Uterus (tissue), 4 donors: ENCODE data around the gene PLEKHA4. TPM values are rescaled to one million over a fixed set of nuclear protein-coding genes. Genes with fewer than 3 reads are reported as not detected.
A peak's percentile ranks its signal among the peaks of the same experiment; 100 is the strongest.

ENCODE experiments used
- DNase-seq, 2 donors: peaks; one replicate each; pipeline ENCODE4 v3.0.0-alpha.2; 2019 to 2020
- H3K27ac ChIP-seq, 2 donors: fragments of 200-600 bp; sonication (generic); 1 replicate in 1 of 2; 2 replicates in 1 of 2; pipeline ENCODE4 v1.5.1; 2016 to 2018
- H3K27me3 ChIP-seq, 2 donors: fragments of 200-600 bp; sonication (generic); one replicate each; pipeline ENCODE4 v1.5.1; 2018 to 2019; ENCODE audit warnings: control low read depth in 1 of 2
- H3K36me3 ChIP-seq, 2 donors: fragments of 200-600 bp; sonication (generic); one replicate each; pipeline ENCODE4 v1.5.1; 2019; ENCODE audit warnings: control low read depth in 1 of 2
- H3K4me1 ChIP-seq, 2 donors: fragments of 200-600 bp; sonication (generic); one replicate each; pipeline ENCODE4 v1.5.1; 2018 to 2019; ENCODE audit warnings: control low read depth in 1 of 2
- H3K4me3 ChIP-seq, 2 donors: fragments of 200-600 bp; sonication (generic); 1 replicate in 1 of 2; 2 replicates in 1 of 2; pipeline ENCODE4 v1.5.1; 2018 to 2019; ENCODE audit warnings: mild to moderate bottlenecking in 1 of 2
- H3K9me3 ChIP-seq, 2 donors: fragments of 200-600 bp; sonication (generic); one replicate each; pipeline ENCODE4 v1.5.1; 2019; ENCODE audit warnings: control low read depth in 1 of 2
- POLR2A ChIP-seq, 2 donors: fragments of 450-650 bp; IDR thresholded peaks; one replicate each; pipeline ENCODE4 v1.6.1; 2016; ENCODE audit warnings: antibody characterized with exemption in 2 of 2, mild to moderate bottlenecking in 1 of 2, moderate library complexity in 1 of 2
- intact Hi-C: fragments of 100-400 bp; cut with DNase I; formaldehyde crosslinking; loops from one replicate; pipeline ENCODE4 v1.15.1; 2023; ENCODE audit warnings: low total_unique reads
- total RNA-seq, 4 donors: library from RNA; depleted of rRNA in 3 of 4; stranded (reverse); fragments of >200 nt in 3 of 4; gene quantifications; one replicate each; pipeline versions ENCODE4 v1.1.0 to v1.2.4, GENCODE V29; 2014 to 2023
- TF ChIP-seq, protein P1 (sequence below), 4 experiments: fragments of 200-600 bp in 2 of 4; fragments of 450-650 bp in 2 of 4; sonication (generic) in 2 of 4; IDR thresholded peaks; one replicate each; pipeline ENCODE4 v1.5.1; 2016 to 2019; ENCODE audit warnings: antibody characterized with exemption in 4 of 4, mild to moderate bottlenecking in 2 of 4, moderate library complexity in 1 of 4
- donor health status: DM: yes; HTN: yes; CAD: no.

The PLEKHA4 gene
- total RNA-seq, 4 donors from 2014 or later = 1.3 to 60.4 (median 10.4) TPM

GRCh38 chr19:48817585-48818124 lies 50.8 kb downstream of the PLEKHA4 start:
- no peaks in the 10 kb centered on the region for H3K27me3 ChIP-seq
- intact Hi-C loops = no loop called here
- H3K4me3 ChIP-seq = no peak overlapping the region
- H3K4me1 ChIP-seq = peaks cover 0 to 2% of the 10 kb centered on the region in 2 donors
- no peak overlapping the region for H3K27ac ChIP-seq
- no peak for DNase-seq
- TF ChIP-seq, protein P1, sequence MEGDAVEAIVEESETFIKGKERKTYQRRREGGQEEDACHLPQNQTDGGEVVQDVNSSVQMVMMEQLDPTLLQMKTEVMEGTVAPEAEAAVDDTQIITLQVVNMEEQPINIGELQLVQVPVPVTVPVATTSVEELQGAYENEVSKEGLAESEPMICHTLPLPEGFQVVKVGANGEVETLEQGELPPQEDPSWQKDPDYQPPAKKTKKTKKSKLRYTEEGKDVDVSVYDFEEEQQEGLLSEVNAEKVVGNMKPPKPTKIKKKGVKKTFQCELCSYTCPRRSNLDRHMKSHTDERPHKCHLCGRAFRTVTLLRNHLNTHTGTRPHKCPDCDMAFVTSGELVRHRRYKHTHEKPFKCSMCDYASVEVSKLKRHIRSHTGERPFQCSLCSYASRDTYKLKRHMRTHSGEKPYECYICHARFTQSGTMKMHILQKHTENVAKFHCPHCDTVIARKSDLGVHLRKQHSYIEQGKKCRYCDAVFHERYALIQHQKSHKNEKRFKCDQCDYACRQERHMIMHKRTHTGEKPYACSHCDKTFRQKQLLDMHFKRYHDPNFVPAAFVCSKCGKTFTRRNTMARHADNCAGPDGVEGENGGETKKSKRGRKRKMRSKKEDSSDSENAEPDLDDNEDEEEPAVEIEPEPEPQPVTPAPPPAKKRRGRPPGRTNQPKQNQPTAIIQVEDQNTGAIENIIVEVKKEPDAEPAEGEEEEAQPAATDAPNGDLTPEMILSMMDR (IDR thresholded peaks at IDR 0.05) = no peak
- TF ChIP-seq POLR2A (IDR thresholded peaks at IDR 0.05) = no peak
- H3K36me3 ChIP-seq = no peaks in the 10 kb centered on the region
- H3K9me3 ChIP-seq = no peaks in the 10 kb centered on the region

DNA sequence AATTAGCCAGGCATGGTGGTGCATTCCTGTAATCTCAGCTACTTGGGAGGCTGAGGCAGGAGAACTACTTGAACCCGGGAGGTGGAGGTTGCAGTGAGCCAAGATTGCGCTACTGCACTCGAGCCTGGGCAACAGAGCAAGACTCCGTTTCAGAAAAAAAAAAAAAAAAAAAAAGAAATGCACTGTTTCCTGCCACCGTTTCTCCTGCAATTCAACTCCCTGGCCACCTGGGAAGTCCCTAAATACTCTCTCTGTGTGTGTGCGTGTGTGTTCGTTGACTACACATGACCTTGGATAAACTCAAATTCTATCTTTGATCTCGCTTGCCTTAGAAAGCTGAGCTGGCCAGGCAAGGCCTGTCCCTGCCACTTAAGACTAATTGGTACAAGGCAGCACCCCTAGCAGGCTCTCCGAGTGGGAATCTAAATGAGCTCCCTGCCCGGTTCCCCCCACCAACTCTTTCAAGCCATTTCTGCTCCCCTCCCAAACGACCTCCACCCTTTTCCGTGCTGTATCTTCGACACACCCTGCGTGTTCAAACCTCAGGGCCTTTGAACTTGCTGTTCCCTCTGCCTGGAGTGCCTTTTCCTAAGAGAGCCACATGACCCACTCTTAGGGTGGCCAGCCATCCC lies 52.4 kb downstream of the PLEKHA4 start:
- Histone ChIP-seq H3K27ac (no peak overlapping the region), H3K4me1 (peaks cover 0 to 4% of the 10 kb centered on the region in 2 donors), H3K27me3 (no peaks in the 10 kb centered on the region), H3K36me3 (no peaks in the 10 kb centered on the region), H3K4me3 (no peak overlapping the region), H3K9me3 (no peaks in the 10 kb centered on the region)
- no peak for DNase-seq
- TF ChIP-seq, protein P1 (IDR thresholded peaks at IDR 0.05) = no peak
- TF ChIP-seq POLR2A (IDR thresholded peaks at IDR 0.05) = no peak
- intact Hi-C loops = no loop called here

DNA sequence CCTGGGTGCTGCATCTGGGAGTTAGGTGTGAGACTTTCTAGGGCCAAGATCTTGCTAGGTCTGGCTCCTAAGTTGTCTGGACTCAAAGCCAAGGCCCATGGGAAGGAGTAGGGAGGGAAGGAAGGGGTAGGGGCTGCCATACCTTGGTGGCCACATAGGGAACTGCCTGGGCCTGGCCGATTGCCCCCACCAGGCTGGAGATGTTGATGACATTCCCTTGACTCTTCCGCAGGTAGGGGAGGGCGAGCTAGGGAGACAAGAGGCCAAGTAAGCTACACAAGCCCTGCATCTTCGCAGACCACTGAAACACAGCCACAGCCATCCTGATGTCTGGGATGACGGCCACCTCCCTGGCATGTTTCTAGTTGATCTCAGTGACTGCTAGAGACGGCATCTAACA lies 53.5 kb downstream of the PLEKHA4 start:
- Histone ChIP-seq H3K36me3 (no peaks in the 10 kb centered on the region), H3K27me3 (no peaks in the 10 kb centered on the region), H3K4me3 (no peak overlapping the region), H3K9me3 (no peaks in the 10 kb centered on the region), H3K27ac (no peak overlapping the region), H3K4me1 (peaks cover 0 to 4% of the 10 kb centered on the region in 2 donors)
- no peak for TF ChIP-seq POLR2A (IDR thresholded peaks at IDR 0.05)
- TF ChIP-seq, protein P1 (IDR thresholded peaks at IDR 0.05) = no peak
- no peak for DNase-seq
- intact Hi-C loops = no loop called here

- Histone ChIP-seq H3K4me1 (peaks cover 0 to 4% of the 10 kb centered on the region in 2 donors), H3K27me3 (no peaks in the 10 kb centered on the region), H3K9me3 (no peaks in the 10 kb centered on the region), H3K27ac (peak overlapping the region; percentile 92 to 94), H3K36me3 (no peaks in the 10 kb centered on the region), H3K4me3 (no peak overlapping the region)
- no peak for TF ChIP-seq POLR2A (IDR thresholded peaks at IDR 0.05)
- TF ChIP-seq, protein P1 (IDR thresholded peaks at IDR 0.05) = no peak
- DNase-seq = no peak
- intact Hi-C loops = no loop called here
These were observed 55.1 kb downstream of the PLEKHA4 start for GRCh38 chr19:48813123-48813913.
